BE2C (cell line): ENCODE data around the gene SORCS3.

Experiments used
- DNase-seq: peaks from one replicate; pipeline ENCODE4 v3.0.0-alpha.2; 2020
- H3K27me3 ChIP-seq: fragments of 250-450 bp; sonication (Bioruptor Pico); 2 replicates; pipeline ENCODE4 v1.5.1; 2020; ENCODE audit warnings: mild to moderate bottlenecking
- H3K36me3 ChIP-seq: fragments of 250-450 bp; sonication (Bioruptor Pico); 2 replicates; pipeline ENCODE4 v1.5.1; 2020; ENCODE audit warnings: mild to moderate bottlenecking
- H3K4me1 ChIP-seq: fragments of 250-450 bp; sonication (Bioruptor Pico); 2 replicates; pipeline ENCODE4 v1.5.1; 2020
- H3K4me3 ChIP-seq: 2 replicates; pipeline ENCODE4 v1.5.1; 2011; ENCODE audit warnings: low read depth, low read length
- H3K9me3 ChIP-seq: fragments of 250-450 bp; sonication (Bioruptor Pico); 2 replicates; pipeline ENCODE4 v1.5.1; 2020
- TF ChIP-seq, protein P1 (sequence below): IDR thresholded peaks from 2 replicates; pipeline ENCODE4 v1.5.1; 2012; ENCODE audit warnings: mild to moderate bottlenecking, low read depth, low read length

The SORCS3 gene

GRCh38 chr10:104893701-104894100 is 252.6 kb downstream of the SORCS3 start:
- Histone ChIP-seq H3K9me3 (no peaks in the 10 kb centered on the region), H3K4me1 (no peaks in the 10 kb centered on the region), H3K27me3 (no peaks in the 10 kb centered on the region), H3K4me3 (no peak overlapping the region), H3K36me3 (no peaks in the 10 kb centered on the region)
- TF ChIP-seq, protein P1, sequence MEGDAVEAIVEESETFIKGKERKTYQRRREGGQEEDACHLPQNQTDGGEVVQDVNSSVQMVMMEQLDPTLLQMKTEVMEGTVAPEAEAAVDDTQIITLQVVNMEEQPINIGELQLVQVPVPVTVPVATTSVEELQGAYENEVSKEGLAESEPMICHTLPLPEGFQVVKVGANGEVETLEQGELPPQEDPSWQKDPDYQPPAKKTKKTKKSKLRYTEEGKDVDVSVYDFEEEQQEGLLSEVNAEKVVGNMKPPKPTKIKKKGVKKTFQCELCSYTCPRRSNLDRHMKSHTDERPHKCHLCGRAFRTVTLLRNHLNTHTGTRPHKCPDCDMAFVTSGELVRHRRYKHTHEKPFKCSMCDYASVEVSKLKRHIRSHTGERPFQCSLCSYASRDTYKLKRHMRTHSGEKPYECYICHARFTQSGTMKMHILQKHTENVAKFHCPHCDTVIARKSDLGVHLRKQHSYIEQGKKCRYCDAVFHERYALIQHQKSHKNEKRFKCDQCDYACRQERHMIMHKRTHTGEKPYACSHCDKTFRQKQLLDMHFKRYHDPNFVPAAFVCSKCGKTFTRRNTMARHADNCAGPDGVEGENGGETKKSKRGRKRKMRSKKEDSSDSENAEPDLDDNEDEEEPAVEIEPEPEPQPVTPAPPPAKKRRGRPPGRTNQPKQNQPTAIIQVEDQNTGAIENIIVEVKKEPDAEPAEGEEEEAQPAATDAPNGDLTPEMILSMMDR, result no peak
- no peak for DNase-seq

DNA sequence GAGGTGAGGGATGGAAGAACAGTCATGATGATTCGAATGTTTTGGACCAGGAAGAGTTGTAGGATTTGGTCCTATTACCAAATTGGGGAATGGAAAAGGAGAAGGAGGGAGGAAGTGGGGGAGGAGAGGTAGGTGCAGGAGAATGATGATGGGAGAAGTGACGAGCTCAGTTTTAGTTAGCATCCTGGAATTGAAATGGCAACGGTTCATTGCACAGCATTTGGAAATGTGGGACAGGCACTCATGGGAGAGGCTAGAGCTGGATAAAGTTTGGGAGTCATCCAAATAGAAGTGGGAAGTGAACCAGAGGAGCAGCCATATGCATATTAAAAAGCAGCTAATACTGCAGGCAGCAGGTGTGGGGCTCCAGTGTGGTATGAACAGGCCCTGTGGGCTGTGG is 253.6 kb downstream of the SORCS3 start:
- no peaks in the 10 kb centered on the region for H3K4me1 ChIP-seq
- H3K36me3 ChIP-seq, result no peaks in the 10 kb centered on the region
- DNase-seq, result no peak
- TF ChIP-seq, protein P1, result no peak
- no peak overlapping the region for H3K4me3 ChIP-seq
- no peaks in the 10 kb centered on the region for H3K9me3 ChIP-seq
- H3K27me3 ChIP-seq, result no peaks in the 10 kb centered on the region

- Histone ChIP-seq H3K27me3 (no peaks in the 10 kb centered on the region), H3K4me3 (no peak overlapping the region), H3K36me3 (no peaks in the 10 kb centered on the region), H3K9me3 (no peaks in the 10 kb centered on the region), H3K4me1 (no peaks in the 10 kb centered on the region)
- TF ChIP-seq, protein P1, result no peak
- DNase-seq, result no peak
Observed at GRCh38 chr10:104895541-104895940, 254.5 kb downstream of the SORCS3 start.

DNA sequence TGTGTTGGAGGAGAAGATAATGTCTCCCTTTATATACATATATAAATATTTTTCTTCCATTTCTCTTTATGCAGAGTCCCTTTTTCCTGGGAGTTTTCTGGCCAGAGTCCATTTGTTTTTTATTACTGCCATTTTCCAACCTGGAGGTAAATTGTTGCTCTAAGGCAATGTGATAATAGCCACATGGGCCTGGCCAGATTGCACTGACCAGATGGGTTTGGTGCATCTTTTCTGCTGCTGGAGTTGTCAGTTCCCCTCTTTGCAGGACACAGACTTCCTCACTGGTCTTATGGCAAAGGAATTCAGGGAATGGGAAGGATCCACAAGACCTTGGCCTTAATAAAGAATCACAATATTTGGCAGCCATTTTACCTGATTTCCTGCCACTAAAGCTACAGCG is 254.9 kb downstream of the SORCS3 start:
- no peak for DNase-seq
- no peak overlapping the region for H3K4me3 ChIP-seq
- TF ChIP-seq, protein P1, result no peak
- no peaks in the 10 kb centered on the region for H3K36me3 ChIP-seq
- H3K27me3 ChIP-seq, result no peaks in the 10 kb centered on the region
- H3K9me3 ChIP-seq, result no peaks in the 10 kb centered on the region
- no peaks in the 10 kb centered on the region for H3K4me1 ChIP-seq

GRCh38 chr10:104897696-104898095 is 256.6 kb downstream of the SORCS3 start:
- H3K4me3 ChIP-seq, result no peak overlapping the region
- H3K9me3 ChIP-seq, result no peaks in the 10 kb centered on the region
- no peaks in the 10 kb centered on the region for H3K4me1 ChIP-seq
- no peaks in the 10 kb centered on the region for H3K36me3 ChIP-seq
- no peaks in the 10 kb centered on the region for H3K27me3 ChIP-seq
- no peak for DNase-seq
- TF ChIP-seq, protein P1, result no peak

DNA sequence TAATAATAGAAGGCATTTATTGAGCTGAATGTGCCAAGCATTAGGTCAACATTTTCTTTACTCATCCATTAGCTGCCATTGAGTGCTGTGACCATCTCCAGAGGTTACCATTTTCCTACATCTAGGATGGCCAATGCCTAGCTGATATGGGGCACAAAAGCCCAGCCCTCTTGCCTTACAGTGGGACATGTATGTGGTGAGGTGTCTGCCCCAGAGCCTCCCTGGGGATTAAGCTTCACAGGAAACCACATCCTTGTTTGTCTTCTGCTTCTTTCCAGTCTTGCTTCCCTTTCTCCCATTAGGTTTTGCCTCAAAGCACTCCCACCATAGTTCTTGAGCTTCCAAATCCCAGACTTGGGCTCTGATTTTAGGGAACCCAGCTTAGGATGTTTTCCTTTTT is 258.7 kb downstream of the SORCS3 start:
- TF ChIP-seq, protein P1, result no peak
- Histone ChIP-seq H3K36me3 (no peaks in the 10 kb centered on the region), H3K27me3 (no peaks in the 10 kb centered on the region), H3K9me3 (no peaks in the 10 kb centered on the region), H3K4me1 (no peaks in the 10 kb centered on the region), H3K4me3 (no peak overlapping the region)
- DNase-seq, result no peak
